Fibroblast of lung (primary cell): ENCODE data around the gene OR4C3. TPM values are rescaled to one million over a fixed set of nuclear protein-coding genes. Genes with fewer than 3 reads are reported as not detected.
"Not testable (repeated sequence)": the region's sequence is repeated elsewhere in the genome, so short reads cannot be mapped to it uniquely, and the experiment has no call there.

ENCODE experiments used
- DNase-seq, 2 donors: peaks; one replicate each; pipeline versions ENCODE4 v3.0.0 to v3.0.0-alpha.2; 2010; ENCODE audit warnings: low read depth in 2 of 2
- H2AFZ ChIP-seq: 2 replicates; pipeline ENCODE4 v1.5.1; 2012; ENCODE audit warnings: low read length, control low read depth, inconsistent platforms
- H3K27ac ChIP-seq: 2 replicates; pipeline ENCODE4 v1.5.1; 2011; ENCODE audit warnings: low read length, control low read depth; ENCODE audit not compliant: insufficient read depth
- H3K27me3 ChIP-seq: 2 replicates; pipeline ENCODE4 v1.5.1; 2011; ENCODE audit warnings: mild to moderate bottlenecking, low read length; ENCODE audit not compliant: control insufficient read depth, insufficient read depth
- H3K36me3 ChIP-seq: 2 replicates; pipeline ENCODE4 v1.5.1; 2011; ENCODE audit warnings: low read length; ENCODE audit not compliant: control insufficient read depth, insufficient read depth
- H3K4me1 ChIP-seq: 2 replicates; pipeline ENCODE4 v1.5.1; 2011; ENCODE audit warnings: low read length; ENCODE audit not compliant: control insufficient read depth, insufficient read depth; ENCODE audit errors: extremely low read depth
- H3K4me2 ChIP-seq: 2 replicates; pipeline ENCODE4 v1.5.1; 2011; ENCODE audit warnings: low read length, control low read depth; ENCODE audit not compliant: insufficient read depth; ENCODE audit errors: extremely low read depth
- H3K4me3 ChIP-seq, 4 experiments: fragments of 200-600 bp in 1 of 4; sonication (generic) in 1 of 4; replicated peaks in 1 of 4; 2 replicates each; pipeline ENCODE4 v1.5.1; 2011 to 2016; ENCODE audit warnings: low read length in 4 of 4, low read depth in 3 of 4, mild to moderate bottlenecking in 3 of 4, control low read depth in 2 of 4, inconsistent platforms in 1 of 4, mixed read lengths in 1 of 4; ENCODE audit not compliant: insufficient read depth in 1 of 4; ENCODE audit errors: control extremely low read depth in 1 of 4
- H3K79me2 ChIP-seq: 2 replicates; pipeline ENCODE4 v1.5.1; 2012; ENCODE audit warnings: mild to moderate bottlenecking, low read length, inconsistent platforms; ENCODE audit not compliant: control insufficient read depth, insufficient read depth
- H3K9ac ChIP-seq: 2 replicates; pipeline ENCODE4 v1.5.1; 2011; ENCODE audit warnings: mild to moderate bottlenecking, low read length, control low read depth; ENCODE audit not compliant: insufficient read depth
- H3K9me3 ChIP-seq: 2 replicates; pipeline ENCODE4 v1.5.1; 2012; ENCODE audit warnings: low read depth, low read length; ENCODE audit not compliant: control insufficient read depth, insufficient read depth
- H4K20me1 ChIP-seq: 2 replicates; pipeline ENCODE4 v1.5.1; 2011; ENCODE audit warnings: low read length; ENCODE audit not compliant: control insufficient read depth, insufficient read depth; ENCODE audit errors: extremely low read depth
- EZH2 ChIP-seq: IDR thresholded peaks from 2 replicates; pipeline ENCODE4 v1.5.1; 2012; ENCODE audit warnings: low read length, control low read depth, mild to moderate bottlenecking; ENCODE audit errors: missing control alignments
- polyA plus RNA-seq, 2 donors: library from polyadenylated mRNA; depleted of rRNA in 1 of 2; stranded (reverse) in 1 of 2; unstranded in 1 of 2; fragments of >200 nt; gene quantifications; 2 replicates each; pipeline ENCODE4 v1.2.1, GENCODE V29; 2011 to 2012; ENCODE audit warnings: missing spikeins in 1 of 2
- total RNA-seq: library from RNA; depleted of rRNA; stranded (reverse); fragments of >200 nt; gene quantifications from 2 replicates; pipeline ENCODE4 v1.2.1, GENCODE V29; 2014
- TF ChIP-seq, protein P1 (sequence below), 2 donors: IDR thresholded peaks in 1 of 2; conservative IDR thresholded peaks in 1 of 2; 1 replicate in 1 of 2; 2 replicates in 1 of 2; pipeline ENCODE4 v1.5.1; 2011 to 2012; ENCODE audit warnings: low read length in 2 of 2, control low read depth in 1 of 2, inconsistent platforms in 1 of 2, low read depth in 1 of 2, mild to moderate bottlenecking in 1 of 2

The OR4C3 gene
- total and polyA plus RNA-seq, 2 donors (not counting 1 experiment from before 2014, with no cell fraction given), result not detected

DNA sequence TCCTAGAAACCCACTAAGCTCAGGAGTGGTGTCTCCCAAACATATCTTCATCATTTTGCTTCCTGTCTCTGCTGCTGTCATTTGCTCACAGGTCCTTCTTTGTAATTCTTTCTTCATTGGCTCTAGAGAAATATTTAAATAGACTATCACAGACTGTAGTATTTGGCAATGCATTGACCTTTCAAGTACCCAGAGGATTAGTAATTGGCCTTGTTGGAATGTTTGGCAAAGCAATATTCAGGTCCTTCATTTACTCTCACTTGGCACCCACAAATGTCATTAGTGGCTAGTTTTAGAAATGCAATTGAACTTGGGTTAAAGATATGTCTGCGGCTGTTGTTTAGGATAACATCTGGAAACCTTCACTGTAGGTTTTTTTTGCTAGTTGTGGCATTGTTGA is 30.0 kb downstream of the OR4C3 start:
- Histone ChIP-seq H3K27ac (no peak overlapping the region), H2AFZ (no peak overlapping the region), H3K4me1 (no peaks in the 10 kb centered on the region), H3K27me3 (no peaks in the 10 kb centered on the region), H3K79me2 (no peaks in the 10 kb centered on the region), H3K9ac (no peak overlapping the region), H4K20me1 (no peaks in the 10 kb centered on the region), H3K9me3 (no peaks in the 10 kb centered on the region), H3K36me3 (no peaks in the 10 kb centered on the region), H3K4me2 (no peak overlapping the region), H3K4me3 (no peak overlapping the region)
- TF ChIP-seq, protein P1, sequence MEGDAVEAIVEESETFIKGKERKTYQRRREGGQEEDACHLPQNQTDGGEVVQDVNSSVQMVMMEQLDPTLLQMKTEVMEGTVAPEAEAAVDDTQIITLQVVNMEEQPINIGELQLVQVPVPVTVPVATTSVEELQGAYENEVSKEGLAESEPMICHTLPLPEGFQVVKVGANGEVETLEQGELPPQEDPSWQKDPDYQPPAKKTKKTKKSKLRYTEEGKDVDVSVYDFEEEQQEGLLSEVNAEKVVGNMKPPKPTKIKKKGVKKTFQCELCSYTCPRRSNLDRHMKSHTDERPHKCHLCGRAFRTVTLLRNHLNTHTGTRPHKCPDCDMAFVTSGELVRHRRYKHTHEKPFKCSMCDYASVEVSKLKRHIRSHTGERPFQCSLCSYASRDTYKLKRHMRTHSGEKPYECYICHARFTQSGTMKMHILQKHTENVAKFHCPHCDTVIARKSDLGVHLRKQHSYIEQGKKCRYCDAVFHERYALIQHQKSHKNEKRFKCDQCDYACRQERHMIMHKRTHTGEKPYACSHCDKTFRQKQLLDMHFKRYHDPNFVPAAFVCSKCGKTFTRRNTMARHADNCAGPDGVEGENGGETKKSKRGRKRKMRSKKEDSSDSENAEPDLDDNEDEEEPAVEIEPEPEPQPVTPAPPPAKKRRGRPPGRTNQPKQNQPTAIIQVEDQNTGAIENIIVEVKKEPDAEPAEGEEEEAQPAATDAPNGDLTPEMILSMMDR (conservative IDR thresholded peaks at IDR 0.05 in 1 of 2, IDR thresholded peaks at IDR 0.05 in 1 of 2; ENCODE audit: low read depth in 1 of 2, low read length in 2 of 2), result no peak
- TF ChIP-seq EZH2, result no peak
- DNase-seq, result no peak

DNA sequence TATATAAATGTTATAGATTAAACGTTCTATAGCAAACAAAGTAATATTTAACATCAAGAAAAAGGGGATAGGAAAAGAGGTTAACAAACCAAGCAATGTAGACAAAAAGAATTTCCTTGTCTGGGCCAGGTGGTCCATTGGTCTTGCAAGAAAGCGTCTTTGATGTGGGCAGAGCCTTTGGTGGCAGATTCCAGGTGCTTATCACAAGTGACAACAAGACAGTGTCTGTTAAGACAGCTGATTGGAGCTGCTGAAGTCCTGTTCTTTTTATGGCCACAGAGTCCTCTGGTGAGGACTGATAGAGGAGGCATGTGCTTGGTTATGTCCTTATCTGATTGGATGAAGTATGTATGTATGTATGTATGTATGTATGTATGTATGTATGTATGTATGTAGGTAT is 36.6 kb downstream of the OR4C3 start:
- DNase-seq, H3K79me2 ChIP-seq, H3K9ac ChIP-seq: not testable (repeated sequence)

DNA sequence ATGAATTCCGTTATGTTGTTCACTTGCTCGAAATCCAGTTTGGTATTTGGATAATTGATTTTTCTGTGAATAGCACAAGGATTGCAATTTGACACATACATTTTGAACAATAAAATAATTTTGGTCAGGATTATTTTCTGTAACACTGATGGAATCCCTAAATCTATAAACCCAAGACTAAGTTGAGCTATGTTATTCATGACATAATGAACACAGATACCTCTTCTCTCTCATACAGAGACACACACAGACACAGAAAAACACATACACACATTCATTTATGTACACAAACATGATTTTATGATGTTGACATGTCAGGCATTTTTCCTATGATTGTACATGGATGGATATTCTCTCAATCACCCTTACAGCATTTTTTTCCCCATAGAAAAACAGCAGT is 41.6 kb downstream of the OR4C3 start, which contains the start of gene OR4C5:
Gene OR4C5 (minus strand): TSS at position 101 of the 400 bp plus-strand sequence. CDS start 0 bp downstream, at position 101.
- TF ChIP-seq, protein P1 (conservative IDR thresholded peaks at IDR 0.05 in 1 of 2, IDR thresholded peaks at IDR 0.05 in 1 of 2; ENCODE audit: low read depth in 1 of 2, low read length in 2 of 2), result no peak
- TF ChIP-seq EZH2, result no peak
- no peak for DNase-seq
- Histone ChIP-seq H2AFZ (no peak within 1 kb of the TSS), H3K4me2 (no peak within 1 kb of the TSS), H3K27me3 (no peaks in the 10 kb centered on the region), H3K4me1 (no peaks in the 10 kb centered on the region), H3K9me3 (no peaks in the 10 kb centered on the region), H3K4me3 (no peak within 1 kb of the TSS), H3K27ac (no peak within 1 kb of the TSS), H3K79me2 (no peaks in the 10 kb centered on the region), H3K9ac (no peak within 1 kb of the TSS), H4K20me1 (no peaks in the 10 kb centered on the region), H3K36me3 (no peaks in the 10 kb centered on the region)

More for the DNA sequence above, 36.6 kb downstream of the OR4C3 start:
- H4K20me1 ChIP-seq, H3K4me3 ChIP-seq, H3K27me3 ChIP-seq, H3K36me3 ChIP-seq, H3K4me2 ChIP-seq, H3K27ac ChIP-seq, H3K9me3 ChIP-seq, H3K4me1 ChIP-seq, H2AFZ ChIP-seq: not testable (repeated sequence)

Other genes starting within 250 kb of the OR4C3 start
- not detected in 2 replicates for gene OR4B1, start 108.1 kb upstream of the OR4C3 start, total RNA-seq
- gene OR4B1, start 108.1 kb upstream of the OR4C3 start, polyA plus RNA-seq, result not detected in 2 replicates
- not detected in 2 replicates for gene OR4X2, start 79.8 kb upstream of the OR4C3 start, total RNA-seq
- gene OR4X2, start 79.8 kb upstream of the OR4C3 start, polyA plus RNA-seq, result not detected in 2 replicates
- gene OR4X1, start 61.1 kb upstream of the OR4C3 start, total RNA-seq, result not detected in 2 replicates
- not detected in 2 replicates for gene OR4X1, start 61.1 kb upstream of the OR4C3 start, polyA plus RNA-seq
- gene OR4S1, start 18.7 kb upstream of the OR4C3 start, total RNA-seq, result not detected in 2 replicates
- not detected in 2 replicates for gene OR4S1, start 18.7 kb upstream of the OR4C3 start, polyA plus RNA-seq
- gene OR4C5, start 41.5 kb downstream of the OR4C3 start, total RNA-seq, result not detected in 2 replicates
- gene OR4C5, start 41.5 kb downstream of the OR4C3 start, polyA plus RNA-seq, result not detected in 2 replicates
- gene OR4A47, start 163.9 kb downstream of the OR4C3 start, total RNA-seq, result not detected in 2 replicates
- not detected in 2 replicates for gene OR4A47, start 163.9 kb downstream of the OR4C3 start, polyA plus RNA-seq